GM12865 (cell line): ENCODE data around the gene CLNK.

Source experiments
- DNase-seq: peaks from one replicate; pipeline ENCODE4 v3.0.0; 2010; ENCODE audit warnings: low read depth
- H3K4me3 ChIP-seq: 2 replicates; pipeline ENCODE4 v1.5.1; 2011; ENCODE audit warnings: mild to moderate bottlenecking, low read depth, low read length, control low read depth
- TF ChIP-seq, protein P1 (sequence below): IDR thresholded peaks from 2 replicates; pipeline ENCODE4 v1.5.1; 2011; ENCODE audit warnings: low read length, control low read depth, low read depth, inconsistent platforms; ENCODE audit not compliant: insufficient read depth; ENCODE audit errors: missing control alignments

Gene CLNK

DNA sequence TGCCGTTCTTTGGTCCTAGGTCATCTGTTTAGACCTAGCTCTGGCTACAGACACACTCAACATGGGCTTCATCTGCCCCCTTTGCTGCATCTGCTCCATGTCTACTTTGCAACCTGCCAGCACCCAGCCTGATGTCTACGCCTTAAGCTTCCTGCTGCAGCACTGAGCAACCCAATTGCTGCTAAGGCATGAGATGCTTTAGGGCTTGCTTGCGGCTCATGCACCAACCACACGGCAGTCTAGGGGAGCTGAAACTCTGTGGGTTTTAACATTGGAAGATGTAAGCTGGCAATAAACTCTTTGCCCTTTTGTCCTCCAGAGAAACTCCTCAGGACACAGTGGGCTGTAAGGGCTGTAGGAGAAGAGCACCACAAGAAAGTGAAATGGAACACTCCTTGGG is 11.7 kb upstream of the CLNK start:
- TF ChIP-seq, protein P1, sequence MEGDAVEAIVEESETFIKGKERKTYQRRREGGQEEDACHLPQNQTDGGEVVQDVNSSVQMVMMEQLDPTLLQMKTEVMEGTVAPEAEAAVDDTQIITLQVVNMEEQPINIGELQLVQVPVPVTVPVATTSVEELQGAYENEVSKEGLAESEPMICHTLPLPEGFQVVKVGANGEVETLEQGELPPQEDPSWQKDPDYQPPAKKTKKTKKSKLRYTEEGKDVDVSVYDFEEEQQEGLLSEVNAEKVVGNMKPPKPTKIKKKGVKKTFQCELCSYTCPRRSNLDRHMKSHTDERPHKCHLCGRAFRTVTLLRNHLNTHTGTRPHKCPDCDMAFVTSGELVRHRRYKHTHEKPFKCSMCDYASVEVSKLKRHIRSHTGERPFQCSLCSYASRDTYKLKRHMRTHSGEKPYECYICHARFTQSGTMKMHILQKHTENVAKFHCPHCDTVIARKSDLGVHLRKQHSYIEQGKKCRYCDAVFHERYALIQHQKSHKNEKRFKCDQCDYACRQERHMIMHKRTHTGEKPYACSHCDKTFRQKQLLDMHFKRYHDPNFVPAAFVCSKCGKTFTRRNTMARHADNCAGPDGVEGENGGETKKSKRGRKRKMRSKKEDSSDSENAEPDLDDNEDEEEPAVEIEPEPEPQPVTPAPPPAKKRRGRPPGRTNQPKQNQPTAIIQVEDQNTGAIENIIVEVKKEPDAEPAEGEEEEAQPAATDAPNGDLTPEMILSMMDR, result no peak
- DNase-seq, result no peak

GRCh38 chr4:10694828-10695209 is 10.3 kb upstream of the CLNK start:
- TF ChIP-seq, protein P1, result no peak
- no peak for DNase-seq
- H3K4me3 ChIP-seq, result no peak overlapping the region

More for the DNA sequence above, 11.7 kb upstream of the CLNK start:
- H3K4me3 ChIP-seq, result no peak overlapping the region

GRCh38 chr4:10694151-10694827 is 9.7 kb upstream of the CLNK start:
- H3K4me3 ChIP-seq, result no peak overlapping the region
- TF ChIP-seq, protein P1, result no peak
- no peak for DNase-seq

GRCh38 chr4:10691651-10692050 is 7.1 kb upstream of the CLNK start:
- no peak for DNase-seq
- TF ChIP-seq, protein P1, result no peak
- H3K4me3 ChIP-seq, result no peak overlapping the region

DNA sequence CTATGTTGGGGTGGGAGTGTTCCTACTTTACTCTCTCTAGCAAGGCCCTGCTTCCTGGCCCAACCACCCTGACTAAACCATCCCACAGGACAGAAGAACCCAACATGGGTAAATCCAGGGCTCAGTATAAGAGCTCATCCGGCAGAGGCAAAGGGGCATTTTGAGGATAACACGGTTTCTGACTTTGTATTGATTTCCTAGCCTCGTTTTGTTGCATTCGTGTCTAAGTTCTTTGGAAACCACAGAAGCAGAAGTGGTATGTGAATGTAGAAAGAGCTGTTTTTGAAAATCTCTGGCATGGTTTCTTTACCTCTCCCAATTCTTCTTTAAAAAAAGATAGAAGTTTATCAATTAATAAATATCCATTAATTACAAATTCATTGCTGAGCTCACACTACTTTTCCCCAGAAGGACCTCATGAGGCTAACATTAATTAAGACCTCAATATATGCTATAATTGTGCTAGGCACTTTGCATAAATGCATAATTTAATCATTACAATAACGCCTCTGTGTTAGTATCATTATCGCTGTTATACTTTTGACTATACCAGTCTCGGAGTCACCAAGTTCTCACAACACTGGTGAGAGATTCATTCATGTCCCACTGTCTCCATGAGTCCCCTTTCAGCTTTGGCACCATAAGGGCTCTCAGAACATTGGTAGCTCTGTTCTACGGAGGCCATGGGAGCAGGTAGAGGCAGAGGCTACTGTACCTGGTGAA is 5.8 kb upstream of the CLNK start:
- H3K4me3 ChIP-seq, result no peak overlapping the region
- peak; percentile 50 for DNase-seq
- TF ChIP-seq, protein P1, result no peak

GRCh38 chr4:10688846-10689245 is 4.3 kb upstream of the CLNK start:
- DNase-seq, result no peak
- H3K4me3 ChIP-seq, result no peak overlapping the region
- TF ChIP-seq, protein P1, result no peak

GRCh38 chr4:10688022-10688421 is 3.5 kb upstream of the CLNK start:
- peak; percentile 80 for DNase-seq
- H3K4me3 ChIP-seq, result no peak overlapping the region
- TF ChIP-seq, protein P1, result no peak
